Kidney (tissue), 14 donors: ENCODE data around the gene SMG6. TPM values are rescaled to one million over a fixed set of nuclear protein-coding genes. Genes with fewer than 3 reads are reported as not detected.

Source experiments
- DNase-seq, 5 donors: peaks; one replicate each; pipeline ENCODE4 v3.0.0-alpha.2; 2013 to 2020
- FAIRE-seq: peaks from 2 replicates; lab custom pipeline; 2012; peaks lifted over from hg19 to GRCh38; lab: Jason Lieb, UNC
- H3K27ac ChIP-seq, 2 donors: one replicate each; pipeline ENCODE4 v1.7.0; 2013; ENCODE audit warnings: low read depth in 2 of 2, low read length in 2 of 2, inconsistent platforms in 1 of 2
- H3K27me3 ChIP-seq: one replicate; pipeline ENCODE4 v1.7.1; 2013; ENCODE audit warnings: low read length, inconsistent platforms; ENCODE audit not compliant: control insufficient read depth, insufficient read depth
- H3K36me3 ChIP-seq, 3 donors: one replicate each; pipeline versions ENCODE4 v1.7.0 to v1.7.1; 2013; ENCODE audit warnings: low read length in 3 of 3, control low read depth in 1 of 3, inconsistent platforms in 1 of 3; ENCODE audit not compliant: insufficient read depth in 3 of 3, control insufficient read depth in 2 of 3
- H3K4me1 ChIP-seq, 3 donors: one replicate each; pipeline versions ENCODE4 v1.7.0 to v1.7.1; 2013; ENCODE audit warnings: low read length in 3 of 3, inconsistent platforms in 1 of 3, low read depth in 1 of 3; ENCODE audit not compliant: control insufficient read depth in 2 of 3, insufficient read depth in 2 of 3
- H3K4me3 ChIP-seq, 3 donors: one replicate each; pipeline versions ENCODE4 v1.7.0 to v1.8.1; 2013; ENCODE audit warnings: low read length in 3 of 3, control low read depth in 1 of 3, inconsistent platforms in 1 of 3
- H3K9ac ChIP-seq, 3 donors: one replicate each; pipeline versions ENCODE4 v1.7.0 to v1.7.1; 2013; ENCODE audit warnings: low read length in 3 of 3, control low read depth in 1 of 3, inconsistent platforms in 1 of 3
- H3K9me3 ChIP-seq, 3 donors: one replicate each; pipeline versions ENCODE4 v1.7.0 to v1.7.1; 2013; ENCODE audit warnings: low read length in 3 of 3, control low read depth in 1 of 3, inconsistent platforms in 1 of 3; ENCODE audit not compliant: control insufficient read depth in 2 of 3, insufficient read depth in 1 of 3
- CTCF ChIP-seq: IDR thresholded peaks from 3 replicates; pipeline ENCODE4 v1.5.1; 2012; ENCODE audit warnings: mild to moderate bottlenecking, moderate library complexity, borderline replicate concordance; ENCODE audit not compliant: insufficient read depth; ENCODE audit errors: extremely low read depth
- intact Hi-C: fragments of 100-400 bp; cut with DNase I; formaldehyde crosslinking; loops from one replicate; pipeline ENCODE4 v1.11.1; 2022
- polyA plus RNA-seq: library from polyadenylated mRNA; stranded (reverse); fragments of 350-450 nt; fragmentation: Illumina TruSeq; extraction: RNeasy Lipid Tissue Mini Kit (QIAGEN cat#74804); gene quantifications from one replicate; pipeline ENCODE4 v1.2.3, GENCODE V29; 2014; ENCODE audit warnings: low read depth, low replicate concordance; ENCODE audit not compliant: insufficient read depth
- total RNA-seq: library from RNA; stranded (reverse); fragmentation: NEBNext Ultra II Directional; extraction: Animal tissue kit (Norgen Biotek cat#: 25700); gene quantifications from one replicate; pipeline ENCODE4 v1.2.1, GENCODE V29; 2021
- donor health status: control.
- donor health status: control.
- donor health status: control.
- donor health status: control.
- donor health status: control.
- donor health status: DM: yes; HTN: yes; CAD: no.
- donor health status: Normal renal cell carcinoma (clear cell type).

Gene SMG6
- total and polyA plus RNA-seq, 2 donors from 2014 or later: 20.6 to 37.3 TPM

GRCh38 chr17:2176499-2177169, 127.0 kb downstream of the SMG6 start:
- H3K9me3 ChIP-seq: no peaks in the 10 kb centered on the region
- DNase-seq (peak in 4 of 5 donors; percentile 68 to 94 (median 82)), FAIRE-seq (no peak)
- H3K4me1 ChIP-seq: peaks cover 46 to 82% (median 64%) of the 10 kb centered on the region in 3 donors
- H3K36me3 ChIP-seq: no peaks in the 10 kb centered on the region
- intact Hi-C loops: no loop called here
- no peak overlapping the region for H3K4me3 ChIP-seq
- TF ChIP-seq CTCF: no peak
- H3K27ac ChIP-seq: peak overlapping the region; percentile 67 to 83
- H3K27me3 ChIP-seq: no peaks in the 10 kb centered on the region
- no peak overlapping the region for H3K9ac ChIP-seq

GRCh38 chr17:2175294-2175628, 128.3 kb downstream of the SMG6 start:
- intact Hi-C loops: no loop called here
- Histone ChIP-seq H3K4me1 (peaks cover 47 to 69% (median 52%) of the 10 kb centered on the region in 3 donors), H3K27ac (peak overlapping the region; percentile 67 to 83), H3K36me3 (no peaks in the 10 kb centered on the region), H3K4me3 (no peak overlapping the region), H3K9ac (no peak overlapping the region), H3K27me3 (no peaks in the 10 kb centered on the region), H3K9me3 (no peaks in the 10 kb centered on the region)
- FAIRE-seq (no peak), DNase-seq (no peak)
- TF ChIP-seq CTCF: no peak

- intact Hi-C loops: no loop called here
- TF ChIP-seq CTCF: no peak
- FAIRE-seq (no peak), DNase-seq (peak; percentile 83 to 95 (median 93))
- H3K9me3 ChIP-seq: no peaks in the 10 kb centered on the region
- no peaks in the 10 kb centered on the region for H3K36me3 ChIP-seq
- peaks cover 47 to 64% (median 52%) of the 10 kb centered on the region in 3 donors for H3K4me1 ChIP-seq
- peak overlapping the region in 1 of 3 donors; percentile 8 for H3K4me3 ChIP-seq
- peak overlapping the region; percentile 69 to 83 for H3K27ac ChIP-seq
- no peaks in the 10 kb centered on the region for H3K27me3 ChIP-seq
- peak overlapping the region in 2 of 3 donors; percentile 17 to 30 for H3K9ac ChIP-seq
Measured at GRCh38 chr17:2174468-2175293, 128.9 kb downstream of the SMG6 start.
